ENCODE measurements around the gene NIFK.
"Not testable (repeated sequence)": the region's sequence is repeated elsewhere in the genome, so short reads cannot be mapped to it uniquely, and the experiment has no call there.

NIFK gene

DNA sequence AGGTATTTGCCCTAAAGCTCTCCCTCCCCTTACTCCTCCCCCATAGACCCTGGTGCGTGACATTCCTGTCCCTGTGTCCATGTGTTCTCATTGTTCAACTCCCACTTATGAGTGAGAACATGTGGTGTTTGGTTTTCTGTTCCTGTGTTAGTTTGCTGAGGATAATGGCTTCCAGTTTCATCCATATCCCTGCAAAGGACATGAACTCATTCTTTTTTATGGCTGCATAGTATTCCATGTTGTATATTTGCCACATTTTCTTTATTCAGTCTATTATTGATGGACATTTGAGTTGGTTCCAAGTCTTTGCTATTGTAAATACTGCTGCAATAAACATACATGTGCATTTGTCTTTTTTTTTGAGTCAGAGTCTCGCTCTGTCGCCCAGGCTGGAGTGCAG, 46.1 kb downstream of the NIFK start:
- DNase-seq, result not testable (repeated sequence)

- DNase-seq, result no peak
These were observed 46.6 kb downstream of the NIFK start for GRCh38 chr2:121690095-121690494.

DNA sequence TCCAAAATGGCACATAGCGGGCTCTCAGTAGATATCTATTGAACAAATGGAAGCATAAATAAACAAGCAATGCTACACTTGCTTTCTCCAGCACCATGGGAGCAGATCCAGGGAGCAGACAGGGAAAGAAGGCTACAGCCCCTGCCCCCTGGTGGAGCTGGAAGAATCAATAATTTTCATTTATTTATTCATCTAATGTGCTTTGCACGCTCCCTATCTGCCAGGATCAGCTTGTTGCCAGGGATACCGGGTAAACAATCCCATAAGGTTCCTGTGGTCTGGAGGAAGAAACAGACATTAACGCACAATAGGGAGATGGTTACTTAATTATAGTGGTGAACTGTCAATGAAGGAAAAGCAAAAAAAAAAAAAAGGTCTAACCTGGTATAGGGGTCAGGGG, 47.3 kb downstream of the NIFK start:
- DNase-seq, result no peak

- DNase-seq, result no peak
These were observed 47.9 kb downstream of the NIFK start for GRCh38 chr2:121688820-121689219.

- DNase-seq, result no peak
These were observed 49.8 kb downstream of the NIFK start for GRCh38 chr2:121686902-121687301.

DNA sequence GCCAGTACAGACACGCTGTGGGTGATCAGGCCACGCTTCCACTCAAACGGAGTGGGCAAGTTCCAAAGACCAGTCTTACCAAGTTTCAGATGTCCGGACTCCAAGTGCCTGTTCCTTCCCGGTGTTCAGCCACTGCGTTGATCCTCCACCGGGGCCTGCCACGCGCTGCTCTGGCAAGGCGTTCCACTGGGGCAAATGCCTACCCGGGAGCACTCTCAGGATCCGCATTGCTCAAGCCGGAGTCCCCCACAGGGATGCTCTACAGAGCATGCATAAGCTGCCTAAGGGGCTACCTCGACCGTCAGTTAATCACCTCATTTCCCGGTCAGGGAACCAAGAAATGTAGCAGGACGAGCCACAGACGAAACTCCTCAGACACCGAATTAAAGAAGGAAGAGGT, 50.5 kb downstream of the NIFK start:
- DNase-seq, result no peak

GRCh38 chr2:121682396-121683298, 54.0 kb downstream of the NIFK start:
- no peak for DNase-seq

GRCh38 chr2:121677855-121678254, 58.8 kb downstream of the NIFK start:
- DNase-seq, result no peak

Data from NCI-H1417 treated with DMSO at 0.1 percent for 48 hours (cell line).